Neural crest cell (in vitro differentiated cells): ENCODE data around the gene ABI2. TPM values are rescaled to one million over a fixed set of nuclear protein-coding genes. Genes with fewer than 3 reads are reported as not detected.

Experiments
- DNase-seq: peaks from one replicate; pipeline ENCODE4 v3.0.0; 2021; ENCODE audit warnings: low read depth, mixed read lengths, low spot score
- H3K27ac Mint-ChIP-seq: one replicate; pipeline ENCODE4 v1.8.0; 2021; ENCODE audit warnings: mild to moderate bottlenecking, mixed read lengths; ENCODE audit not compliant: unreplicated experiment
- H3K27me3 Mint-ChIP-seq: 2 replicates; pipeline ENCODE4 v1.8.0; 2021; ENCODE audit warnings: low read depth, mild to moderate bottlenecking, mixed read lengths
- H3K36me3 Mint-ChIP-seq: 2 replicates; pipeline ENCODE4 v1.8.0; 2021; ENCODE audit warnings: low read depth, mild to moderate bottlenecking, mixed read lengths
- H3K4me1 Mint-ChIP-seq: 2 replicates; pipeline ENCODE4 v1.8.0; 2021; ENCODE audit warnings: mixed read lengths
- H3K4me3 Mint-ChIP-seq: one replicate; pipeline ENCODE4 v1.8.0; 2021; ENCODE audit warnings: mild to moderate bottlenecking, mixed read lengths
- H3K9me3 Mint-ChIP-seq: 2 replicates; pipeline ENCODE4 v1.8.0; 2021; ENCODE audit warnings: mixed read lengths
- CTCF ChIP-seq: fragments of 200-600 bp; sonication (generic); conservative IDR thresholded peaks from 2 replicates; pipeline ENCODE4 v1.5.0; 2021; ENCODE audit warnings: antibody characterized with exemption, mild to moderate bottlenecking
- total RNA-seq: library from RNA; stranded (reverse); gene quantifications from 2 replicates; pipeline ENCODE4 v1.2.1, GENCODE V29; 2021

The ABI2 gene
- total RNA-seq, 1 donor from 2014 or later: 147 TPM

GRCh38 chr2:203484266-203485112 is 156.3 kb downstream of the ABI2 start:
- Mint-ChIP-seq H3K36me3 (peaks cover 5% of the 10 kb centered on the region), H3K4me1 (no peaks in the 10 kb centered on the region), H3K4me3 (no peak overlapping the region), H3K27me3 (no peaks in the 10 kb centered on the region), H3K27ac (no peak overlapping the region), H3K9me3 (no peaks in the 10 kb centered on the region)
- DNase-seq: no peak
- TF ChIP-seq CTCF: peak; percentile 53

GRCh38 chr2:203489531-203489930 is 161.3 kb downstream of the ABI2 start:
- Mint-ChIP-seq H3K9me3 (no peaks in the 10 kb centered on the region), H3K4me1 (no peaks in the 10 kb centered on the region), H3K27ac (no peak overlapping the region), H3K36me3 (peaks cover 3% of the 10 kb centered on the region), H3K4me3 (no peak overlapping the region), H3K27me3 (no peaks in the 10 kb centered on the region)
- no peak for TF ChIP-seq CTCF
- no peak for DNase-seq

- Mint-ChIP-seq H3K36me3 (peaks cover 7% of the 10 kb centered on the region), H3K9me3 (no peaks in the 10 kb centered on the region), H3K27ac (no peak overlapping the region), H3K4me3 (no peak overlapping the region), H3K4me1 (no peaks in the 10 kb centered on the region), H3K27me3 (no peaks in the 10 kb centered on the region)
- TF ChIP-seq CTCF: no peak
- DNase-seq: no peak
Measured at GRCh38 chr2:203490391-203490790, 162.2 kb downstream of the ABI2 start.

GRCh38 chr2:203492965-203493364 is 164.8 kb downstream of the ABI2 start:
- Mint-ChIP-seq H3K9me3 (no peaks in the 10 kb centered on the region), H3K27ac (no peak overlapping the region), H3K4me3 (no peak overlapping the region), H3K27me3 (no peaks in the 10 kb centered on the region), H3K4me1 (no peaks in the 10 kb centered on the region), H3K36me3 (peaks cover 6% of the 10 kb centered on the region)
- DNase-seq: no peak
- TF ChIP-seq CTCF: no peak

Other genes starting within 250 kb of the ABI2 start
- gene CYP20A1, start 89.4 kb upstream of the ABI2 start, total RNA-seq: 21.5 and 22.1 TPM in 2 replicates
- 24.8 and 25.7 TPM in 2 replicates for gene RAPH1, start 206.9 kb downstream of the ABI2 start, total RNA-seq